Aorta (tissue), 5 donors: Measurements from ENCODE around the gene MARCHF3. TPM values are rescaled to one million over a fixed set of nuclear protein-coding genes. Genes with fewer than 3 reads are reported as not detected.

ENCODE experiments used
- ATAC-seq: fragments of 200-7000 bp; cut with Tn5 transposase; one replicate; pipeline ENCODE4 v1.9.1; 2022; ENCODE audit warnings: moderate library complexity; ENCODE audit not compliant: low FRiP score
- DNase-seq, 2 donors: peaks; one replicate each; pipeline ENCODE4 v3.0.0-alpha.2; 2020
- H3K27ac ChIP-seq, 2 donors: one replicate each; pipeline ENCODE4 v1.5.1; 2013; ENCODE audit warnings: low read length in 2 of 2, mild to moderate bottlenecking in 2 of 2, moderate library complexity in 2 of 2, control low read depth in 1 of 2, inconsistent platforms in 1 of 2, low read depth in 1 of 2
- H3K27me3 ChIP-seq, 2 donors: one replicate each; pipeline ENCODE4 v1.6.1; 2013; ENCODE audit warnings: control low read depth in 1 of 2, low read length in 1 of 2, mild to moderate bottlenecking in 1 of 2, moderate library complexity in 1 of 2; ENCODE audit not compliant: insufficient read depth in 2 of 2, control insufficient read depth in 1 of 2
- H3K36me3 ChIP-seq, 2 donors: one replicate each; pipeline ENCODE4 v1.6.1; 2013; ENCODE audit warnings: control low read depth in 1 of 2, low read length in 1 of 2, mild to moderate bottlenecking in 1 of 2; ENCODE audit not compliant: insufficient read depth in 2 of 2, control insufficient read depth in 1 of 2
- H3K4me1 ChIP-seq, 2 donors: one replicate each; pipeline ENCODE4 v1.6.1; 2013; ENCODE audit warnings: low read length in 2 of 2, control low read depth in 1 of 2, mild to moderate bottlenecking in 1 of 2, moderate library complexity in 1 of 2; ENCODE audit not compliant: insufficient read depth in 2 of 2, control insufficient read depth in 1 of 2
- H3K4me3 ChIP-seq, 2 donors: one replicate each; pipeline ENCODE4 v1.5.1; 2013; ENCODE audit warnings: low read length in 2 of 2, control low read depth in 1 of 2, mild to moderate bottlenecking in 1 of 2
- H3K9me3 ChIP-seq: one replicate; pipeline ENCODE4 v1.6.1; 2013; ENCODE audit warnings: mild to moderate bottlenecking, low read length; ENCODE audit not compliant: control insufficient read depth
- WGBS, 2 donors: extraction: QIAGEN DNeasy Blood & Tissue Kit; methylation state at CpG; one replicate each; pipeline ENCODE4 v1.1.7; 2013; 5-methylcytosine and 5-hydroxymethylcytosine counted together
- intact Hi-C, 2 donors: fragments of 100-400 bp; cut with DNase I; formaldehyde crosslinking; loops; one replicate each; pipeline versions ENCODE4 v1.14.2 to v1.15.0; 2022
- polyA plus RNA-seq, 2 donors: library from polyadenylated mRNA; stranded (reverse); fragments of 200-250 nt; gene quantifications; one replicate each; pipeline ENCODE4 v1.2.3, GENCODE V29; 2013
- total RNA-seq, 2 donors: library from RNA; stranded (reverse); fragmentation: NEBNext Ultra II Directional; extraction: Animal tissue kit (Norgen Biotek cat#: 25700); gene quantifications; one replicate each; pipeline ENCODE4 v1.2.1, GENCODE V29; 2021
- donor health status: healthy with polysubstance abuse.
- donor health status: Bipolar disorder and iron deficiency.
- donor health status: DM: no; HTN: no; CAD: no.
- donor health status: DM: no; HTN: no; CAD: no.
- donor health status: DM: yes; HTN: yes; CAD: no.

The MARCHF3 gene
- total and polyA plus RNA-seq, 4 donors: 0.38 to 23.1 (median 11.0) TPM

GRCh38 chr5:127038550-127038949, 8.2 kb upstream of the MARCHF3 start:
- ATAC-seq (peak; percentile 60), DNase-seq (no peak)
- no peaks in the 10 kb centered on the region for H3K9me3 ChIP-seq
- peaks cover 0 to 6% of the 10 kb centered on the region in 2 donors for H3K4me1 ChIP-seq
- intact Hi-C loops: no loop called here
- no peaks in the 10 kb centered on the region for H3K36me3 ChIP-seq
- H3K27me3 ChIP-seq: no peaks in the 10 kb centered on the region
- no peak overlapping the region for H3K27ac ChIP-seq
- 9 to 13% methylated on average over 4 of the region's 4 CpGs for WGBS, 2 donors
- no peak overlapping the region for H3K4me3 ChIP-seq

DNA sequence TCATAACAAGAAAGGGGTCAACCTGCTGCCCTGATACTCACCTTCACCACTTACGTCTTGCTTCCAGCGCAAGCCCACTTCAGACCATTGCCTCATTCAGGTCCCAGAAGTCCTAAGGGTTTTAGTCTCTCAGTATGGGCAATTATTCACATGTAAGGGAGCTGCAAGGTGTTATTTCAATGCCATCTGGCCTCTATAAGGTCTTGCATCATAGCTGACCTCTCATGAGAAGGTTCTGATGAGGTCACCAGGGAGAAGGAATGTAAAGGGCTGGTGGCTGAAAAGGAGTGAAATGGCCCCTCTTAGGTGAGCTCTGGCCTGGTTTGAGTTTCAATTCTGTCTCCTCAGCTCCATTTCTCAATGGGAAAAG, 1.5 kb upstream of the MARCHF3 start:
- Histone ChIP-seq H3K9me3 (no peaks in the 10 kb centered on the region), H3K27ac (no peak overlapping the region), H3K4me1 (no peaks in the 10 kb centered on the region), H3K36me3 (no peaks in the 10 kb centered on the region), H3K4me3 (no peak overlapping the region), H3K27me3 (no peaks in the 10 kb centered on the region)
- no peak for ATAC-seq
- DNase-seq: no peak
- intact Hi-C loops: loop anchor here in 1 of 2 donors (5.0 kb wide), 1 partner anchor 35 kb away; no protein-coding TSS in a partner anchor
- WGBS, 2 donors: 91 to 96% methylated on average over 2 of the region's 2 CpGs

- intact Hi-C loops: loop anchor here in 1 of 2 donors (5.0 kb wide), 1 partner anchor 36 kb away; no protein-coding TSS in a partner anchor
- no peaks in the 10 kb centered on the region for H3K27me3 ChIP-seq
- H3K4me1 ChIP-seq: no peaks in the 10 kb centered on the region
- WGBS, 2 donors: 20 to 24% methylated on average over 44 to 45 of the region's 45 CpGs
- H3K27ac ChIP-seq: peak overlapping the region in 1 of 2 donors; percentile 64
- no peaks in the 10 kb centered on the region for H3K9me3 ChIP-seq
- ATAC-seq: peak; percentile 24
- peak overlapping the region; percentile 27 to 61 for H3K4me3 ChIP-seq
- H3K36me3 ChIP-seq: no peaks in the 10 kb centered on the region
- peak in 1 of 2 donors; percentile 48 for DNase-seq
Observed at GRCh38 chr5:127031147-127031862, 947 bp upstream of the MARCHF3 start.

- WGBS, 2 donors: 1% methylated on average over 51 of the region's 51 CpGs
Observed at GRCh38 chr5:127029581-127030258, 638 bp downstream of the MARCHF3 start.

GRCh38 chr5:127028822-127029457, 1.4 kb downstream of the MARCHF3 start:
- no peaks in the 10 kb centered on the region for H3K4me1 ChIP-seq
- H3K27me3 ChIP-seq: no peaks in the 10 kb centered on the region
- DNase-seq (peak in 1 of 2 donors; percentile 52), ATAC-seq (no peak)
- intact Hi-C loops: loop anchor here in 1 of 2 donors (2.0 to 10.0 kb wide), 2 partner anchors 252 to 354 kb away; partner anchors contain the start of gene LMNB1
- H3K36me3 ChIP-seq: no peaks in the 10 kb centered on the region
- H3K27ac ChIP-seq: no peak overlapping the region
- no peaks in the 10 kb centered on the region for H3K9me3 ChIP-seq
- 70 to 79% methylated on average over 12 of the region's 12 CpGs for WGBS, 2 donors
- H3K4me3 ChIP-seq: peak overlapping the region in 1 of 2 donors; percentile 69

More at GRCh38 chr5:127029581-127030258, 638 bp downstream of the MARCHF3 start:
- Histone ChIP-seq H3K36me3 (no peaks in the 10 kb centered on the region), H3K27ac (peak overlapping the region; percentile 24 to 65), H3K27me3 (no peaks in the 10 kb centered on the region), H3K4me1 (no peaks in the 10 kb centered on the region), H3K9me3 (no peaks in the 10 kb centered on the region), H3K4me3 (peak overlapping the region; percentile 40 to 69)
- intact Hi-C loops: loop anchor here in 1 of 2 donors (2.0 to 10.0 kb wide), 3 partner anchors 38 to 355 kb away; partner anchors contain the start of gene LMNB1
- ATAC-seq: peak; percentile 51
- peak; percentile 64 to 82 for DNase-seq

DNA sequence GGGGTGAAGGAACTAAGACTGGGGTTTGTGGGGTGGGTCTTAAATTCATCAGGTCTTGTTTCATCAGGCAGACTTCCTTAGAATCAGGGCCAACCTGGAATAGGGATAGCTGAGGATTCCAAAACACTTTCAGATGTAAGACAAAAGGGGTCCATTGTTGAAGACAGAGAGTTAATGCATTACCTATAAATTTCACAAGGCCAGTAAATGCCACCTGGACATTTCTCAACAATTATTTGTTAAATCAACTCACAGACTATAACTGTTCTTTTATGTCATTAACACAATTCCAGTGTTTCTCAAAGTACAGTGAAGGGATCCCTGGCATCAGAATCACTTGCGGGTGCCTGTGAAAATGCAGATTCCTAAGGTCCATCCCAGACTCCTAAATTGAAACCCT, 2.8 kb downstream of the MARCHF3 start:
- Histone ChIP-seq H3K36me3 (no peaks in the 10 kb centered on the region), H3K27ac (no peak overlapping the region), H3K9me3 (no peaks in the 10 kb centered on the region), H3K4me1 (no peaks in the 10 kb centered on the region), H3K27me3 (no peaks in the 10 kb centered on the region), H3K4me3 (no peak overlapping the region)
- 94 to 98% methylated on average over 1 of the region's 1 CpG for WGBS, 2 donors
- intact Hi-C loops: loop anchor here in 1 of 2 donors (10.0 kb wide), 1 partner anchor 353 kb away; no protein-coding TSS in a partner anchor
- no peak for DNase-seq
- ATAC-seq: no peak

DNA sequence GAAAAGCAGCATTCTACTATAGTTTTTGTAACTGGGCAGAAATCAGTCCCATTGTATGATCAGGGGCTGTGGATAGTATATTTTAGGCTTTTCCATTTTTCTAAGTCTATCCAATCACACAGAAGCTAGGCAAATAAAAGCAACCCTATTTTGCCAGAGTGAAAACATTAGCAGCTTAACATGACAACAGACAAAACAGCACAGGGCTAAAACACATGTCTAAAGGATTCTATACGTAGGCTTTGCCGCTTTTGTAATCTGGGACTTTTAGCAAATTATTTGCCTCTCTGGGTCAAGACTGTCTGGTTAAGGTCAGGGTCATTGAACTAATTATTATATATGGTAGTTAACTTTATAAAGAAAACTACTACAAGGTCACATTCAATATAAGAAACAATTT, 4.2 kb downstream of the MARCHF3 start:
- H3K9me3 ChIP-seq: no peaks in the 10 kb centered on the region
- H3K4me3 ChIP-seq: no peak overlapping the region
- H3K36me3 ChIP-seq: no peaks in the 10 kb centered on the region
- DNase-seq (no peak), ATAC-seq (no peak)
- intact Hi-C loops: loop anchor here in 1 of 2 donors (10.0 kb wide), 1 partner anchor 351 kb away; no protein-coding TSS in a partner anchor
- 93 to 96% methylated on average over 2 of the region's 2 CpGs for WGBS, 2 donors
- H3K4me1 ChIP-seq: no peaks in the 10 kb centered on the region
- no peak overlapping the region for H3K27ac ChIP-seq
- H3K27me3 ChIP-seq: no peaks in the 10 kb centered on the region

- Histone ChIP-seq H3K9me3 (no peaks in the 10 kb centered on the region), H3K27ac (no peak overlapping the region), H3K4me3 (no peak overlapping the region), H3K4me1 (no peaks in the 10 kb centered on the region), H3K27me3 (no peaks in the 10 kb centered on the region), H3K36me3 (no peaks in the 10 kb centered on the region)
- DNase-seq: no peak
- ATAC-seq: no peak
- intact Hi-C loops: loop anchor here in 1 of 2 donors (10.0 kb wide), 1 partner anchor 351 kb away; no protein-coding TSS in a partner anchor
- 88 to 91% methylated on average over 1 of the region's 1 CpG for WGBS, 2 donors
Observed at GRCh38 chr5:127025467-127025866, 4.9 kb downstream of the MARCHF3 start.
